CD4-positive, CD25-positive, alpha-beta regulatory T cell (primary cell): ENCODE results near the gene KRTAP5-4. TPM values are rescaled to one million over a fixed set of nuclear protein-coding genes. Genes with fewer than 3 reads are reported as not detected.
A peak's percentile ranks its signal among the peaks of the same experiment; 100 is the strongest.

Experiments
- ATAC-seq, 2 donors: fragments of 150-1000 bp; cut with Tn5 transposase; one replicate each; pipeline ENCODE4 v1.10.0; 2021; ENCODE audit warnings: low read depth in 2 of 2, moderate number of reproducible peaks in 2 of 2, moderate library complexity in 1 of 2
- DNase-seq, 3 donors: peaks; one replicate each; pipeline versions ENCODE4 v3.0.0 to v3.0.0-alpha.2; 2012 to 2022; ENCODE audit warnings: mixed read lengths in 1 of 3
- H3K27ac ChIP-seq: one replicate; pipeline ENCODE4 v1.7.0; 2013; ENCODE audit warnings: mild to moderate bottlenecking, low read length; ENCODE audit not compliant: insufficient read depth, poor library complexity, severe bottlenecking
- H3K27me3 ChIP-seq: one replicate; pipeline ENCODE4 v1.7.0; 2013; ENCODE audit warnings: low read length; ENCODE audit not compliant: control insufficient read depth, insufficient read depth
- H3K36me3 ChIP-seq: one replicate; pipeline ENCODE4 v1.7.0; 2013; ENCODE audit warnings: mild to moderate bottlenecking, low read length, moderate library complexity; ENCODE audit not compliant: control insufficient read depth, insufficient read depth
- H3K4me1 ChIP-seq: 2 replicates; pipeline ENCODE4 v1.7.0; 2013; ENCODE audit warnings: mild to moderate bottlenecking, low read length; ENCODE audit not compliant: insufficient read depth, control insufficient read depth, poor library complexity, severe bottlenecking
- H3K4me3 ChIP-seq: one replicate; pipeline ENCODE4 v1.7.0; 2013; ENCODE audit warnings: low read depth, mild to moderate bottlenecking, low read length, moderate library complexity
- H3K9me3 ChIP-seq, 2 experiments: 1 replicate in 1 of 2; 2 replicates in 1 of 2; pipeline ENCODE4 v1.7.0; 2013; ENCODE audit warnings: low read length in 2 of 2, mild to moderate bottlenecking in 1 of 2, moderate library complexity in 1 of 2; ENCODE audit not compliant: control insufficient read depth in 2 of 2
- H3K27ac Mint-ChIP-seq, 3 donors: one replicate each; pipeline ENCODE4 v1.8.0; 2020 to 2022; ENCODE audit warnings: mild to moderate bottlenecking in 3 of 3, mixed read lengths in 3 of 3, moderate library complexity in 2 of 3
- H3K27me3 Mint-ChIP-seq: one replicate; pipeline ENCODE4 v1.8.0; 2022; ENCODE audit warnings: mild to moderate bottlenecking, mixed read lengths
- H3K36me3 Mint-ChIP-seq: one replicate; pipeline ENCODE4 v1.8.0; 2020; ENCODE audit warnings: mixed read lengths
- H3K4me1 Mint-ChIP-seq, 4 donors: one replicate each; pipeline ENCODE4 v1.8.0; 2020 to 2022; ENCODE audit warnings: mixed read lengths in 4 of 4, mild to moderate bottlenecking in 1 of 4
- H3K4me3 Mint-ChIP-seq, 4 donors: one replicate each; pipeline ENCODE4 v1.8.0; 2020 to 2022; ENCODE audit warnings: mild to moderate bottlenecking in 4 of 4, mixed read lengths in 4 of 4, moderate library complexity in 3 of 4
- H3K9me3 Mint-ChIP-seq, 7 donors: one replicate each; pipeline ENCODE4 v1.8.0; 2020 to 2022; ENCODE audit warnings: mixed read lengths in 7 of 7, mild to moderate bottlenecking in 3 of 7, moderate library complexity in 2 of 7
- polyA plus RNA-seq, 4 donors: library from polyadenylated mRNA; unstranded; fragments of 300-500 nt; fragmentation: Illumina TruSeq; gene quantifications; one replicate each; pipeline ENCODE4 v1.2.3, GENCODE V29; 2021
- total RNA-seq: library from RNA; stranded (reverse); gene quantifications from one replicate; pipeline ENCODE4 v1.2.3, GENCODE V29; 2022

KRTAP5-4 gene
- total and polyA plus RNA-seq, 5 donors from 2014 or later = not detected

DNA sequence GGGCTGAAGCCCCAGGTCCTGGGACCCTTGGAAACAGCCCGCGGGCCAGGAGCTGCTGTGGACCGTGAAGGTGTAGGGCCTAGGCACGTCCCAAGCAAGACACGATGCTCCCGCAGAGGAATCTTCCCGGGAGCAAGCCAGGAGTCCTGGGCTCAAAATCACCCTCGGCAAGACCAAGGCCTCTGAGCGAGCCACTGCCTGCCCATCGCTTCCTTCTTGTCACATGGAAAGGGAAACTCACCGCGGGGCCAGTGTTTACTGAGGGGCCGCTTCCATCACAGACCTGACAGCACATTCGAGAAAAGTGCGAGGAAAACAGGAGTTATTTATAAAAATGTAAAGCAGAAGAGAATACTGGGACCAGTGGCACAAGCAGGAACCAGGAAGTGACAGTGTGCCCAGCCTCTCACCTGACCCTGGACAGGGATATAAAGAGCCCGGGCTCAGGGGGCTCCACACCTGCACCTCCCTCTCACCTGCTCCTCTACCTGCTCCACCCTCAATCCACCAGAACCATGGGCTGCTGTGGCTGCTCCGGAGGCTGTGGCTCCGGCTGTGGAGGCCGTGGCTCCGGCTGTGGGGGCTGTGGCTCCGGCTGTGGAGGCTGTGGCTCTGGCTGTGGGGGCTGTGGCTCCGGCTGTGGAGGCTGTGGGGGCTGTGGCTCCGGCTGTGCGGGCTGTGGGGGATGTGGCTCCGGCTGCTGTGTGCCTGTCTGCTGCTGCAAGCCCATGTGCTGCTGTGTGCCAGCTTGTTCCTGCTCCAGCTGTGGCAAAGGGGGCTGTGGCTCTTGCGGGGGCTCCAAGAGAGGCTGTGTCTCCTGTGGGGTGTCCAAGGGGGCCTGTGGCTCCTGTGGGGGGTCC, 7.6 kb upstream of the KRTAP5-4 start, which contains the start of gene KRTAP5-5:
KRTAP5-5 (plus strand) TSS at position 450 of the 860 bp plus-strand sequence; CDS start at position 516, 66 bp downstream.
- DNase-seq = no peak
- Histone ChIP-seq H3K9me3 (no peaks in the 10 kb centered on the region), H3K27me3 (no peaks in the 10 kb centered on the region), H3K4me1 (peaks cover 9% of the 10 kb centered on the region), H3K4me3 (no peak within 1 kb of the TSS), H3K36me3 (no peaks in the 10 kb centered on the region), H3K27ac (no peak within 1 kb of the TSS)
- Mint-ChIP-seq H3K27ac (peak within 1 kb of the TSS in 2 of 3 donors; percentile 14 to 64), H3K4me1 (peaks cover 0 to 20% (median 2%) of the 10 kb centered on the region in 4 donors), H3K36me3 (no peaks in the 10 kb centered on the region), H3K9me3 (no peaks in the 10 kb centered on the region), H3K27me3 (peaks cover 41% of the 10 kb centered on the region), H3K4me3 (peak within 1 kb of the TSS in 1 of 4 donors; percentile 2)
- no peak for ATAC-seq

DNA sequence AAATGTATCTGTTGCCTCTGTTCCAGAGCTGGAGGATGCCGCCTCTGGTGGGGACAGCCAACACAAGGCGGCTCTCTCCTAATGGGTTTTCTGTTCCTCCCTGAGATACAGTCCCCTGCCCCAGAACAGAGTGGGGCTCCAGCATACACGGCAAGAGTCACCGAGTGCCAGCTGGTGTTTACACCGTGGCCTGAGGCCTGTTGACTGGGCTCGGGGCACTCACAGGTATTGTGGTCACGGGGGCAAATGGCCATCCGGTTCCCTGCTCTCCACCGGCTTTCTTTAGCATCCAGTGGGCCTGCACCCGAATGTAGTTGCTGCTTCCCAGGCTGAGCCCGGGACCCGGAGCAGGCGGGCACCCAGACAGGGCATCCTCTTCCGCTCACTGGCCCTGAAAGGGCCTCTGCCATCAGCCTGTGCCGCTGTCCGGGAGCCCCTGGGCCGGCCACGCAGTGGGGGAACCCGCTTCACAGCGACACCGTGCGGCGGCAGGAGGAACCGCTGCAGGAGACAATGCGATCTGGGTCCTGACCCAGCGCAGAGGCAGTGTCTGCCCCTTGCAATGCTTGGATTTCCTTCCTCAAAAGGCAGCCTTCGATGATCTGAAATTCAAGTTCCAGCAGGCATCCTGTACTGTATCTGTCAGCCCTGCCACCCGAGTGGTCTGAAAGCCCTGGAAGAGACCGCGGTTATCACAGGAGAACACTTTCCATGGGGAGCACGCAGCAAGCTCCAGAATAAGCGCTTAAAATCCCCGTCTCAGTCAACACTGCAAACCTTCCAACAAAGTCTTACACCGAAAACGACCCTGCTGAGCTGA, 6.8 kb upstream of the KRTAP5-4 start:
- no peaks in the 10 kb centered on the region for H3K36me3 Mint-ChIP-seq
- H3K27me3 Mint-ChIP-seq = peaks cover 36% of the 10 kb centered on the region
- Histone ChIP-seq H3K27me3 (no peaks in the 10 kb centered on the region), H3K4me3 (no peak overlapping the region), H3K27ac (no peak overlapping the region), H3K4me1 (peaks cover 9% of the 10 kb centered on the region), H3K9me3 (no peaks in the 10 kb centered on the region), H3K36me3 (no peaks in the 10 kb centered on the region)
- H3K9me3 Mint-ChIP-seq = no peaks in the 10 kb centered on the region
- ATAC-seq = peak; percentile 50 to 80
- DNase-seq = peak; percentile 35 to 48 (median 37)
- peaks cover 0 to 20% (median 2%) of the 10 kb centered on the region in 4 donors for H3K4me1 Mint-ChIP-seq
- H3K4me3 Mint-ChIP-seq = no peak overlapping the region
- H3K27ac Mint-ChIP-seq = no peak overlapping the region

DNA sequence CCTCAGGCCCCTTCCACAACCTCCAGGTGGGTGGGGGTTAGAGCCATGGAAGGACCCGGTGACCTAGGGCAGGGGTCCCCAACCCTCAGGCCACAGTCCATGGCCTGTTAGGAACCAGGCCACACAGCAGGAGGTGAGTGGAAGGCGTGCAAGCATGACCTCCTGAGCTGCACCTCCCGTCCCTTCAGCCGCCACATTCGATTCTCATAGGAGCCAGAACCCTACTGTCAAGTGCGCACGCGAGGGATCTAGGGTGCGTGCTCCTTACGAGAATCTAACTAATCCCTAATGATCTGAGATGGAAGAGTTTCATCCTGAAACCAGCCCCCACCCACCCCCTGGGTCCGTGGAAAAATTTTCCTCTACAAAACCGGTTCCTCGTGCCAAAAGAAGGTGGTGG, 3.6 kb upstream of the KRTAP5-4 start:
- Mint-ChIP-seq H3K27ac (no peak overlapping the region), H3K9me3 (no peaks in the 10 kb centered on the region), H3K4me1 (peaks cover 0 to 8% (median under 1%) of the 10 kb centered on the region in 4 donors), H3K27me3 (peaks cover 23% of the 10 kb centered on the region), H3K36me3 (no peaks in the 10 kb centered on the region), H3K4me3 (no peak overlapping the region)
- Histone ChIP-seq H3K27ac (no peak overlapping the region), H3K27me3 (no peaks in the 10 kb centered on the region), H3K9me3 (no peaks in the 10 kb centered on the region), H3K4me1 (peaks cover 9% of the 10 kb centered on the region), H3K4me3 (no peak overlapping the region), H3K36me3 (no peaks in the 10 kb centered on the region)
- no peak for ATAC-seq
- no peak for DNase-seq

DNA sequence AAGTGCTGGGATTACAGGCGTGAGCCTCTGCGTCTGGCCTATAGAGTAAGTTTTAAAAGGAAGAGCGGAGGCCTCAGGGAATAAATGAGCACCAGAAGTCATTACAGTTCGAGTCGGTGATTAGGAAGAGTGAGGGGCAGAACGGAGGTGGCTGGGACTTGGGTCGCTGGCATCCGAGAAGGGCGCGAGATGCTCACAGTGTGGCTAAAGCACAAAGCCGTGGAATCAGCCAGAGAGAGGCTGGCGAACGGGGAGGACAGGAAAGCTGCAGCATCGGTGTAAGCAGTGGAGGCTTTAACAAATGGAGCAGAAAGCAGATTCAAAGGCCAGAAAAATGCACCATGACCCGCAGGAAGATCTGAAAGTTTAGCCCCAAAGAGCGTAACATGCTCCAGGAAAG, 2.7 kb upstream of the KRTAP5-4 start:
- H3K27ac Mint-ChIP-seq = no peak overlapping the region
- H3K4me3 Mint-ChIP-seq = no peak overlapping the region
- Histone ChIP-seq H3K4me1 (peaks cover 9% of the 10 kb centered on the region), H3K27ac (no peak overlapping the region), H3K36me3 (no peaks in the 10 kb centered on the region), H3K9me3 (no peaks in the 10 kb centered on the region), H3K27me3 (no peaks in the 10 kb centered on the region), H3K4me3 (no peak overlapping the region)
- no peaks in the 10 kb centered on the region for H3K36me3 Mint-ChIP-seq
- DNase-seq (no peak), ATAC-seq (no peak)
- H3K4me1 Mint-ChIP-seq = peaks cover under 1 to 9% (median under 1%) of the 10 kb centered on the region in 4 donors
- peaks cover 28% of the 10 kb centered on the region for H3K27me3 Mint-ChIP-seq
- H3K9me3 Mint-ChIP-seq = no peaks in the 10 kb centered on the region

DNA sequence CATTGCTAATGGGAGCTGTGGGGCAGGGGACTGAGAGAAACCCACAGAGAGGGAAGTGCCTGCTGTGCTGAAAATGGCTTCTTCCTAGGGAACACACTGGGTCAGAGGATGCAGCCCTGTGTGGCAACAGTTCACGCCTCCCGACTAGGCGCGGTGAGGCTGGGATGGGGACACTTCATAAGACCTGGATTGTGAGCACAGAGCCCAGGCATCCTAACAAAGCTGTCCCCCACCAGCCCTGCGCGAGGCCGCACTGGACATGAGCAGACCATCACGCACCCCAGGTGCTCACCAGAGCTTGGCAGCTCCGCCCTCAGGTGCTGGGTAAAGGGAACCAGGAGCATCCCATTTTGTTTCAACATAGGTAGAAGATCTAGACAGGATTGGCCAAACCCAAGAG, 1.8 kb upstream of the KRTAP5-4 start:
- no peak overlapping the region for H3K27ac Mint-ChIP-seq
- H3K27me3 ChIP-seq = no peaks in the 10 kb centered on the region
- peaks cover 25% of the 10 kb centered on the region for H3K27me3 Mint-ChIP-seq
- no peak overlapping the region for H3K4me3 Mint-ChIP-seq
- H3K4me3 ChIP-seq = no peak overlapping the region
- no peaks in the 10 kb centered on the region for H3K9me3 Mint-ChIP-seq
- ATAC-seq (no peak), DNase-seq (no peak)
- H3K4me1 ChIP-seq = peaks cover 5% of the 10 kb centered on the region
- H3K9me3 ChIP-seq = no peaks in the 10 kb centered on the region
- H3K4me1 Mint-ChIP-seq = peaks cover 5 to 8% (median 5%) of the 10 kb centered on the region in 4 donors
- H3K36me3 Mint-ChIP-seq = no peaks in the 10 kb centered on the region
- no peaks in the 10 kb centered on the region for H3K36me3 ChIP-seq
- no peak overlapping the region for H3K27ac ChIP-seq

DNA sequence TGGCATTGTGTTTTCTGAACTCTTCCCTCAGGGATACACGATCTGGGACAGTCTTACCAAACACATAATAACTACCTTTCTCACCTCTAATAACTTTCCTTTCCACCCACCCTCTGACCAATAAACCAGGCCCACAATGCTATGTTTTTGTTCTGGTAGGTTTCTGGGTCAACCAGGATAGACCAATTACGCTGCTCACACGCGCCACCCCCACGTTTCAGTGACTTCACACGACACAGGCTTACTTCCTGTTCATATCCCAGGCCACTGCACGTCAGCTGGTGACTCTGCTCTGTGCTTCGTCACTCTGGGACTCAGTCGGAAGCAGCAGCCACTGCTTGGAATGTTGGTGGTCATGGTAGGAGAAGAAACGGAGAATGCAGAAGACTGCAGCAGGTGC, 2.5 kb downstream of the KRTAP5-4 start:
- Mint-ChIP-seq H3K4me3 (peak overlapping the region in 1 of 4 donors; percentile 53), H3K27ac (peak overlapping the region in 2 of 3 donors; percentile 22 to 49), H3K4me1 (peaks cover 5 to 7% (median 5%) of the 10 kb centered on the region in 4 donors), H3K27me3 (peaks cover 8% of the 10 kb centered on the region), H3K9me3 (no peaks in the 10 kb centered on the region), H3K36me3 (no peaks in the 10 kb centered on the region)
- no peak overlapping the region for H3K27ac ChIP-seq
- ATAC-seq = peak; percentile 40 to 78
- no peak overlapping the region for H3K4me3 ChIP-seq
- no peaks in the 10 kb centered on the region for H3K9me3 ChIP-seq
- no peaks in the 10 kb centered on the region for H3K27me3 ChIP-seq
- H3K4me1 ChIP-seq = peaks cover 2% of the 10 kb centered on the region
- no peaks in the 10 kb centered on the region for H3K36me3 ChIP-seq
- peak in 1 of 3 donors; percentile 9 for DNase-seq

DNA sequence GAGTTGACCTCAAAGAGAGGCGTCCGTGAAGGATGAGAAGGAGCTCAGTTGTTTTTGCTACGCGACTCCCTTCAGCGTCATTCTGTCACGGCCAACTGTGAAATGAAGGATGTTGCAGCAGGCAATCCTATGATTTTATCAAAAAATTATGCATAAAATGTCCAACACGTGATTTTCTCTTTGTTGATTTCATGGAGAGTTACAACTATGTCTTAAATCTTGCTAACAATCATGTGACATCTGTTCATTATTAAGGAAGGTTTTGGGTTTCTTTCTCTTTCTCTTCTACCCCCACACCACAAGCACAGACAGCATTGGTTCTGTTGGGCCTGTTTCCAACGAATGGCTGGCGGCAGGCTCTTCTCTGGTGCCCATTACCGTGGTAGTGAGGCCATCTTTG, 3.7 kb downstream of the KRTAP5-4 start:
- Histone ChIP-seq H3K4me3 (no peak overlapping the region), H3K9me3 (no peaks in the 10 kb centered on the region), H3K36me3 (no peaks in the 10 kb centered on the region), H3K27ac (no peak overlapping the region), H3K27me3 (no peaks in the 10 kb centered on the region), H3K4me1 (peaks cover 2% of the 10 kb centered on the region)
- H3K36me3 Mint-ChIP-seq = no peaks in the 10 kb centered on the region
- DNase-seq (no peak), ATAC-seq (no peak)
- H3K27me3 Mint-ChIP-seq = peaks cover 15% of the 10 kb centered on the region
- H3K9me3 Mint-ChIP-seq = no peaks in the 10 kb centered on the region
- H3K4me3 Mint-ChIP-seq = no peak overlapping the region
- H3K4me1 Mint-ChIP-seq = peaks cover 5 to 7% (median 5%) of the 10 kb centered on the region in 4 donors
- no peak overlapping the region for H3K27ac Mint-ChIP-seq
